Smooth muscle cell (in vitro differentiated cells): ENCODE data around the gene CELF2. TPM values are rescaled to one million over a fixed set of nuclear protein-coding genes. Genes with fewer than 3 reads are reported as not detected.

Experiments
- DNase-seq: peaks from one replicate; lab custom pipeline; 2025; ENCODE audit not compliant: unreplicated experiment; lab: John Stamatoyannopoulos, UW
- H2AFZ ChIP-seq: fragments of 200-600 bp; sonication (generic); 2 replicates; pipeline ENCODE4 v1.6.0; 2016; ENCODE audit warnings: antibody characterized with exemption, low read depth, mild to moderate bottlenecking
- H3F3A ChIP-seq: fragments of 200-600 bp; sonication (generic); 2 replicates; pipeline ENCODE4 v1.6.0; 2017; ENCODE audit warnings: antibody characterized with exemption, low read depth
- H3K27ac ChIP-seq: fragments of 200-600 bp; sonication (generic); 2 replicates; pipeline ENCODE4 v1.5.1; 2016; ENCODE audit warnings: low read depth, mild to moderate bottlenecking
- H3K27me3 ChIP-seq: fragments of 200-600 bp; sonication (generic); 2 replicates; pipeline ENCODE4 v1.6.1; 2016; ENCODE audit warnings: low read depth, mild to moderate bottlenecking
- H3K36me3 ChIP-seq: fragments of 200-600 bp; sonication (generic); 2 replicates; pipeline ENCODE4 v1.5.1; 2016; ENCODE audit warnings: low read depth
- H3K4me1 ChIP-seq: fragments of 200-600 bp; sonication (generic); 2 replicates; pipeline ENCODE4 v1.5.1; 2016; ENCODE audit warnings: low read depth
- H3K4me2 ChIP-seq: fragments of 200-600 bp; sonication (generic); 2 replicates; pipeline ENCODE4 v1.6.0; 2016; ENCODE audit warnings: mild to moderate bottlenecking
- H3K4me3 ChIP-seq: fragments of 200-600 bp; sonication (generic); 2 replicates; pipeline ENCODE4 v1.5.1; 2016; ENCODE audit warnings: mild to moderate bottlenecking
- H3K79me2 ChIP-seq: fragments of 200-600 bp; sonication (generic); 2 replicates; pipeline ENCODE4 v1.6.0; 2016; ENCODE audit warnings: low read depth, mild to moderate bottlenecking
- H3K9ac ChIP-seq: fragments of 200-600 bp; sonication (generic); 2 replicates; pipeline ENCODE4 v1.6.0; 2016; ENCODE audit warnings: low read depth
- H3K9me3 ChIP-seq: fragments of 200-600 bp; sonication (generic); replicated peaks from 2 replicates; pipeline ENCODE4 v1.5.1; 2016; ENCODE audit warnings: low read depth
- H4K20me1 ChIP-seq: fragments of 200-600 bp; sonication (generic); 2 replicates; pipeline ENCODE4 v1.6.0; 2016; ENCODE audit warnings: low read depth
- WGBS: methylation state at CpG from one replicate; pipeline ENCODE4 v1.1.7; 2016; ENCODE audit warnings: low lambda C conversion rate; 5-methylcytosine and 5-hydroxymethylcytosine counted together
- polyA plus RNA-seq: library from polyadenylated mRNA; unstranded; fragments of >200 nt; fragmentation: Nextera tagmentation; extraction: Ambion mirVana; gene quantifications from 2 replicates; pipeline ENCODE4 v1.2.1, GENCODE V29; 2016
- total RNA-seq: library from RNA; depleted of rRNA; stranded (reverse); fragments of >200 nt; gene quantifications from 2 replicates; pipeline ENCODE4 v1.2.3, GENCODE V29; 2014
- TF ChIP-seq, protein P1 (sequence below): fragments of 200-600 bp; sonication (generic); IDR thresholded peaks from 2 replicates; pipeline ENCODE4 v1.5.1; 2017; ENCODE audit warnings: borderline replicate concordance, mild to moderate bottlenecking, antibody characterized with exemption; ENCODE audit not compliant: insufficient read depth, poor library complexity, severe bottlenecking

CELF2 gene
- total and polyA plus RNA-seq, 2 experiments from 2014 or later = 3.0 to 4.7 TPM

DNA sequence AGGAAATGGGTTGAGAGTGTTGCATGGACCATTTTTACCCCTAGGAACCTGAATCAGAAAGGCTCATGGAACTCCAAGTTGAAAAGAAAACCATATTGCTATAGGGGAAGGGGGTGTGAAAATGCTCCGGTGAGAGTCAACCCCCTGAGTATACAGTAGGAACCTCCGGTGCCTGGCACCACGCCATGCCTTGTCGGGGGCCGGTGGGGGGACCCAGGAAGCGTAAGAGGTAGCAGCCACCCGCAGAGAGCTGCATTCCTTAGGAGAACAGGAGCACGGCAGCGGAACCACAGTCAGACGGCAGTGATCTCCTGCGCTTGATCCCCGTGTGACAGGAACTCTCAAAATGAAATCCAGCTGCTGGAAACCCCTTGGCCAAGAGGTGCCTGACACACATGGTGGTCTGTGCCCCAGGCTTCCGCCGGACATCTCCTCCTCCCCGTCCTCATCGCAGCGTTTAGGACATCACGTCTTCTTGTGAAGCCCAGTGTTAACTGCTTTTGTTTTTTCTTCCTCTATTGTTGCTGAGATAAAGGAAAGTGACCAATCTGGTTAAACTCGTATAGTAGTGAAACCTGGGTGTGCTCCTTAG lies 186.8 kb downstream of the CELF2 start:
- Histone ChIP-seq H3F3A (no peaks in the 10 kb centered on the region), H3K4me2 (peak overlapping the region; percentile 51), H3K36me3 (no peaks in the 10 kb centered on the region), H3K9ac (no peak overlapping the region), H3K27me3 (peaks cover 16% of the 10 kb centered on the region), H3K4me3 (no peak overlapping the region), H3K9me3 (no peaks in the 10 kb centered on the region), H3K79me2 (no peaks in the 10 kb centered on the region), H3K27ac (no peak overlapping the region), H3K4me1 (peaks cover 13% of the 10 kb centered on the region), H2AFZ (peak overlapping the region; percentile 6), H4K20me1 (no peaks in the 10 kb centered on the region)
- no peak for DNase-seq
- 66% methylated on average over 19 of the region's 19 CpGs for WGBS
- TF ChIP-seq, protein P1, sequence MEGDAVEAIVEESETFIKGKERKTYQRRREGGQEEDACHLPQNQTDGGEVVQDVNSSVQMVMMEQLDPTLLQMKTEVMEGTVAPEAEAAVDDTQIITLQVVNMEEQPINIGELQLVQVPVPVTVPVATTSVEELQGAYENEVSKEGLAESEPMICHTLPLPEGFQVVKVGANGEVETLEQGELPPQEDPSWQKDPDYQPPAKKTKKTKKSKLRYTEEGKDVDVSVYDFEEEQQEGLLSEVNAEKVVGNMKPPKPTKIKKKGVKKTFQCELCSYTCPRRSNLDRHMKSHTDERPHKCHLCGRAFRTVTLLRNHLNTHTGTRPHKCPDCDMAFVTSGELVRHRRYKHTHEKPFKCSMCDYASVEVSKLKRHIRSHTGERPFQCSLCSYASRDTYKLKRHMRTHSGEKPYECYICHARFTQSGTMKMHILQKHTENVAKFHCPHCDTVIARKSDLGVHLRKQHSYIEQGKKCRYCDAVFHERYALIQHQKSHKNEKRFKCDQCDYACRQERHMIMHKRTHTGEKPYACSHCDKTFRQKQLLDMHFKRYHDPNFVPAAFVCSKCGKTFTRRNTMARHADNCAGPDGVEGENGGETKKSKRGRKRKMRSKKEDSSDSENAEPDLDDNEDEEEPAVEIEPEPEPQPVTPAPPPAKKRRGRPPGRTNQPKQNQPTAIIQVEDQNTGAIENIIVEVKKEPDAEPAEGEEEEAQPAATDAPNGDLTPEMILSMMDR = no peak

DNA sequence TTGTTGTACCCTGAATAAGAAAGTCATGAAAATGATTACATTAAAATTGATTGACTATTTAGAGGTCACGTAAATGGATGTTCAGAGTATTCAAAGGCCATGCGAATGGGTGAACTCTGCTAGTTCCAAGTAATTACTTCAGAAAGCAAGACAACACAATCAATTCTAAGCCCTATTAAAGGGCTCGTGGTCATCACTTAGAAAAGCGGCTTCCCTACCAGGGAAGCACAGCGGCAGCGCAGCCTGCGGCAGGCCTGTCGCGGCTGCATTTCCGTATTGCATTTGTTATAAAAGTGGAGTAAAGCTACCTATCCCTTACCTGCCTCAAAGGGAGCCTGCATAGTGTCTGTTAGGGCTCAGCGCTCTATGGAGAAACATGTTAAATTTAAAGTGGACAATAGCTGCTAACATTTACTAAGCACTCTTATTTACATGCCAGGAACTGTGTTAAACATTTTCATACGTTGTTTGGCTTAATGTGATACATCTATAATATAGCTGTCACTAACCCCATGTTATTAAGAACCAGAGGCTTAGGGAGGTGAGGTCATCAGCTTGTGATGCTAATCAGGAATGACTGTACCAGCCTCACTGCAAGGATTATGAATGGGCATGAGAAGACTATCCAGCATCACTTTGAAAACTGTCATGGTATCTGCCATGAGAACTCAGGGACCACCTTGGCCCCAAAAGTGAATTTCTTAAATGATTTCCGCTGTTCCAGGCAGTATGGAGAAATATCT lies 187.5 kb downstream of the CELF2 start:
- Histone ChIP-seq H3K4me1 (peaks cover 13% of the 10 kb centered on the region), H3K9me3 (no peaks in the 10 kb centered on the region), H3K79me2 (no peaks in the 10 kb centered on the region), H3K4me3 (no peak overlapping the region), H3K36me3 (no peaks in the 10 kb centered on the region), H3K9ac (no peak overlapping the region), H3F3A (no peaks in the 10 kb centered on the region), H3K4me2 (no peak overlapping the region), H3K27ac (no peak overlapping the region), H2AFZ (no peak overlapping the region), H3K27me3 (peaks cover 15% of the 10 kb centered on the region), H4K20me1 (no peaks in the 10 kb centered on the region)
- no peak for DNase-seq
- TF ChIP-seq, protein P1 = no peak
- 84% methylated on average over 13 of the region's 13 CpGs for WGBS

DNA sequence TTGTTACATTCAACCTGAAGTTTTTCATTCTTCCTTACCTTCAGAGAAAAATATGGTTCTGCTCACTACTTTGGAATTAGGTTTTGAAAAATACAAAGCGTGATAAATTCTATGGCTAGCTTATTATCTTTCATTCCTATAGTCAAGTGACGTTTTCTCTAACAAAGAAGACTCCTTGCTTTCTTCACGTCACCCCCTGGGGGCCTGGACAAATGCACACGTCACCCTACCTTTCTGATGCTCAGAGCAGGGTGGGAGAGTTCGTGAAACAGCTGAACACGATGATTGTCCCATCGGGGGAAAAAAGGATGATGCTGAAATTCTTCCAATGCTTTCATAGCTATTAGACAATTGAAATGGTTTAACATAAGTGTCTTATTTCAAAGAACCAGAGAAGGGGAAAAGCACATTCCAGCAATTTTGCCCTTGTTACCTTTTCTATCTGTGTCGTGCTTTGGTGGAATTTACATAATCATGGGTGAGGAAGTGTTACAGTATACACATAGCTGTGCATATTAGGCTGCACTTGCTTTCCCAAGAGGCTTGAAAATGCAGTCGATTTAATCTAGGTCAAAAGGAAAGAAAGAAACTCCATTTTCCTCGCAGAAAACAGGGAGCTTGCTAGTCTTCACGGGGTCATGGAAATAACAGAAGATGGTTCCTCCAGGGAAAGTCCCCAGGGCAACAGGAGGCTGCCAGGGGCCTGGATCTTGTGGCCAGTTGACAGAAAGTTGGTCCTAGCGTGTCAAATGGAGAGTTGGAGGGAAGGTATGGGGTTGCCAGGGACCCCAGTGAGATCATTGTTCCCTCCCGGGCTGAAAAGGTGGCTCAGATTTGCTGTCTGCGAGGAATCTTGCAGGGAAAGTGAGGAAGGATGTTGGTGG lies 189.2 kb downstream of the CELF2 start:
- H3K27ac ChIP-seq = no peak overlapping the region
- no peaks in the 10 kb centered on the region for H3K79me2 ChIP-seq
- 78% methylated on average over 14 of the region's 14 CpGs for WGBS
- no peaks in the 10 kb centered on the region for H3F3A ChIP-seq
- no peak overlapping the region for H3K9ac ChIP-seq
- no peaks in the 10 kb centered on the region for H3K9me3 ChIP-seq
- no peaks in the 10 kb centered on the region for H3K36me3 ChIP-seq
- no peak overlapping the region for H3K4me3 ChIP-seq
- H2AFZ ChIP-seq = no peak overlapping the region
- no peak overlapping the region for H3K4me2 ChIP-seq
- no peaks in the 10 kb centered on the region for H4K20me1 ChIP-seq
- H3K27me3 ChIP-seq = peaks cover 7% of the 10 kb centered on the region
- DNase-seq = no peak
- TF ChIP-seq, protein P1 = no peak
- H3K4me1 ChIP-seq = peaks cover 13% of the 10 kb centered on the region
